Mammary epithelial cell (primary cell): Measurements from ENCODE around the gene MIER2.
"Not testable (repeated sequence)": the region's sequence is repeated elsewhere in the genome, so short reads cannot be mapped to it uniquely, and the experiment has no call there.

ENCODE experiments used
- CTCF ChIP-seq, 2 donors: IDR thresholded peaks in 1 of 2; conservative IDR thresholded peaks in 1 of 2; 2 replicates each; pipeline ENCODE4 v1.5.1; 2011 to 2012; ENCODE audit warnings: inconsistent platforms in 2 of 2, low read length in 2 of 2, mild to moderate bottlenecking in 2 of 2, control low read depth in 1 of 2, low read depth in 1 of 2; ENCODE audit not compliant: insufficient read depth in 1 of 2; ENCODE audit errors: extremely low read depth in 1 of 2
- EZH2 ChIP-seq: IDR thresholded peaks from 2 replicates; pipeline ENCODE4 v1.6.1; 2012; ENCODE audit warnings: low read length, inconsistent platforms, borderline replicate concordance

DNA sequence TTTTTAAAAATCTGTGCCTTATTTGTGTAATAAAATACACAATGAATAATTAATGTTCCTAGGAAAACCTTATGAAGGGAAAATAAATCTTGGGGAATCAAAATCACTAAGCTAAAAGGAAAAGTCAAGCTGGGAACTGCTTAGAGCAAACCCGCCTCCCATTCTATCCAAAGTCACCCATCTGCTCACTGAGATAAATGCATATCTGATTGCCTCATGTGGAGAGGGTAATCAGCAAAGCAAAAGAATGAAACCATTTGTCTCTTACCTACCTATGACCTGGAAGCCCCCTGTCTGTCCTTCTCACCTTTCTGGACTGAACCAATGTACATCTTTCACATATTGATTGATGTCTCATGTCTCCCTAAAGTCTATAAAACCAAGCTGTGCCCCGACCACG is 87.8 kb downstream of the MIER2 start:
- TF ChIP-seq CTCF (conservative IDR thresholded peaks at IDR 0.05 in 1 of 2, IDR thresholded peaks at IDR 0.05 in 1 of 2; ENCODE audit: extremely low read depth in 1 of 2, insufficient read depth in 1 of 2, low read depth in 1 of 2, low read length in 2 of 2); EZH2: not testable (repeated sequence)
